Measurements from ENCODE around the gene LCLAT1. TPM values are rescaled to one million over a fixed set of nuclear protein-coding genes. Genes with fewer than 3 reads are reported as not detected.

LCLAT1 gene
- total RNA-seq, 1 donor from 2014 or later, result 26.7 TPM

- no peak for TF ChIP-seq CTCF (IDR thresholded peaks at IDR 0.05; ENCODE audit: insufficient read depth, low read length, poor library complexity, severe bottlenecking)
- H3K27me3 ChIP-seq (ENCODE audit: control insufficient read depth, insufficient read depth, low read length), result no peaks in the 10 kb centered on the region
- no peaks in the 10 kb centered on the region for H3K36me3 ChIP-seq (ENCODE audit: control insufficient read depth, insufficient read depth, low read length)
- H3K4me3 ChIP-seq (ENCODE audit: low read depth, low read length), result no peak overlapping the region
- DNase-seq (ENCODE audit: low read depth), result no peak
Measured at GRCh38 chr2:30566631-30567030, 119.6 kb downstream of the LCLAT1 start.

DNA sequence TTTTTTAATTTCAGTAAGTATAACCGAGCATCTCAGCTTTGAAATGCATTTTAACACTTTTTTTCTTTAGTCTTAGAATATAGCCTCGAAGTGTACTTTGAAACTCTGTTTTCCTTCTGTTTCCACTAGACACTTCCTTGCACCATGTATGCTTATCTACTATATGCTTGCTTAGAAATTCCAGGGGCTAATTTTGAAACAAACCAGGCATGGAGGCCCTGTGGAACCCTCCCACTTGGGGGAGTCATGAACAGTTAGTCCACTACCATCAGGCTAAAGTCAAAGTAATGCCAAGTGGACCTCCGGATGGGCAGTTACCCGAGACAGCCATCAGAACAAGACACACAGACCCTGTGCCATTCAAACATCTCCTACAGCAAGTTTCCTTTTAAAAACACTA is 120.3 kb downstream of the LCLAT1 start:
- TF ChIP-seq CTCF (IDR thresholded peaks at IDR 0.05; ENCODE audit: insufficient read depth, low read length, poor library complexity, severe bottlenecking), result no peak
- DNase-seq (ENCODE audit: low read depth), result no peak
- H3K36me3 ChIP-seq (ENCODE audit: control insufficient read depth, insufficient read depth, low read length), result no peaks in the 10 kb centered on the region
- H3K4me3 ChIP-seq (ENCODE audit: low read depth, low read length), result no peak overlapping the region
- H3K27me3 ChIP-seq (ENCODE audit: control insufficient read depth, insufficient read depth, low read length), result no peaks in the 10 kb centered on the region

DNA sequence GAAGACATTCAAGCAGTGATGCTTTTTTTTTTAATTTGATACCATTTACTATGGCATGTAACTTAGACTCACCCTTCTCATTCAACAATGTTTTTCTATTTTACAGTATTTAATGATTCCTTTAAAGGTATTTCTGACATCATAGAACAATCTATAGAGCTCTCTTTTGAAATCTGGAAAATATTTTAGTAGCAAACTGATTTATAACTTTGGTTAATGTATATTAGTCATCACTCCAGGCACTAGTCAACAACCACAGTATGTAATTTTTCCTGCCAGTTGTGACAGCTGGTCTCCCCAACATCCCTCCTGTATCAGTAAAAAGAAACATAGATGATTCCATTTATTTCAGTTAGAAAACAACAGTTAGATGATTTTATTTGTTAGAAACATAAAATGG is 122.9 kb downstream of the LCLAT1 start:
- Histone ChIP-seq H3K27me3 (ENCODE audit: control insufficient read depth, insufficient read depth, low read length) (no peaks in the 10 kb centered on the region), H3K36me3 (ENCODE audit: control insufficient read depth, insufficient read depth, low read length) (no peaks in the 10 kb centered on the region), H3K4me3 (ENCODE audit: low read depth, low read length) (no peak overlapping the region)
- no peak for TF ChIP-seq CTCF (IDR thresholded peaks at IDR 0.05; ENCODE audit: insufficient read depth, low read length, poor library complexity, severe bottlenecking)
- no peak for DNase-seq (ENCODE audit: low read depth)

- Histone ChIP-seq H3K27me3 (ENCODE audit: control insufficient read depth, insufficient read depth, low read length) (no peaks in the 10 kb centered on the region), H3K36me3 (ENCODE audit: control insufficient read depth, insufficient read depth, low read length) (no peaks in the 10 kb centered on the region), H3K4me3 (ENCODE audit: low read depth, low read length) (no peak overlapping the region)
- no peak for TF ChIP-seq CTCF (IDR thresholded peaks at IDR 0.05; ENCODE audit: insufficient read depth, low read length, poor library complexity, severe bottlenecking)
- DNase-seq (ENCODE audit: low read depth), result no peak
Measured at GRCh38 chr2:30577151-30577550, 130.1 kb downstream of the LCLAT1 start.

- H3K36me3 ChIP-seq (ENCODE audit: control insufficient read depth, insufficient read depth, low read length), result no peaks in the 10 kb centered on the region
Measured at GRCh38 chr2:30580391-30580790, 133.3 kb downstream of the LCLAT1 start.

More at GRCh38 chr2:30580391-30580790, 133.3 kb downstream of the LCLAT1 start:
- Histone ChIP-seq H3K4me3 (ENCODE audit: low read depth, low read length) (no peak overlapping the region), H3K27me3 (ENCODE audit: control insufficient read depth, insufficient read depth, low read length) (no peaks in the 10 kb centered on the region)
- TF ChIP-seq CTCF (IDR thresholded peaks at IDR 0.05; ENCODE audit: insufficient read depth, low read length, poor library complexity, severe bottlenecking), result no peak
- no peak for DNase-seq (ENCODE audit: low read depth)
